GM23338 (cell line): ENCODE results near the gene HCRTR2. TPM values are rescaled to one million over a fixed set of nuclear protein-coding genes. Genes with fewer than 3 reads are reported as not detected.

Source experiments
- ATAC-seq: fragments of 200-7000 bp; cut with Tn5 transposase; 3 replicates; pipeline ENCODE4 v1.9.1; 2020
- DNase-seq: peaks from one replicate; pipeline ENCODE4 v3.0.0-alpha.2; 2015; ENCODE audit warnings: low spot score
- H2AFZ ChIP-seq: fragments of 200-600 bp; sonication (generic); 2 replicates; pipeline ENCODE4 v1.8.0; 2016; ENCODE audit warnings: antibody characterized with exemption, mild to moderate bottlenecking, moderate library complexity
- H3F3A ChIP-seq: fragments of 200-600 bp; sonication (generic); replicated peaks from 2 replicates; pipeline ENCODE4 v1.8.0; 2017; ENCODE audit warnings: antibody characterized with exemption, mixed run types, low read depth
- H3K27ac ChIP-seq: fragments of 200-600 bp; sonication (generic); 2 replicates; pipeline ENCODE4 v1.6.1; 2016; ENCODE audit warnings: low read depth
- H3K27me3 ChIP-seq: fragments of 200-600 bp; sonication (generic); 2 replicates; pipeline ENCODE4 v1.8.0; 2016; ENCODE audit warnings: mild to moderate bottlenecking, mixed run types, moderate library complexity; ENCODE audit not compliant: insufficient read depth
- H3K36me3 ChIP-seq: fragments of 200-600 bp; sonication (generic); 2 replicates; pipeline ENCODE4 v1.8.0; 2016; ENCODE audit warnings: mild to moderate bottlenecking; ENCODE audit not compliant: insufficient read depth
- H3K4me1 ChIP-seq: fragments of 200-600 bp; sonication (generic); 2 replicates; pipeline ENCODE4 v1.8.0; 2016; ENCODE audit warnings: mild to moderate bottlenecking, moderate library complexity; ENCODE audit not compliant: insufficient read depth
- H3K4me2 ChIP-seq: fragments of 200-600 bp; sonication (generic); 2 replicates; pipeline ENCODE4 v1.7.1; 2017; ENCODE audit warnings: mixed run types
- H3K4me3 ChIP-seq: fragments of 200-600 bp; sonication (generic); 2 replicates; pipeline ENCODE4 v1.6.1; 2016; ENCODE audit warnings: mixed run types
- H3K79me2 ChIP-seq: fragments of 200-600 bp; sonication (generic); replicated peaks from 2 replicates; pipeline ENCODE4 v1.8.0; 2017; ENCODE audit warnings: mild to moderate bottlenecking; ENCODE audit not compliant: insufficient read depth
- H3K9me2 ChIP-seq: fragments of 200-600 bp; sonication (generic); 2 replicates; pipeline ENCODE4 v1.8.0; 2017; ENCODE audit not compliant: insufficient read depth
- H4K20me1 ChIP-seq: fragments of 200-600 bp; sonication (generic); replicated peaks from 2 replicates; pipeline ENCODE4 v1.8.0; 2017; ENCODE audit warnings: mild to moderate bottlenecking; ENCODE audit not compliant: insufficient read depth
- H3K27ac Mint-ChIP-seq: 2 replicates; pipeline ENCODE4 v1.8.0; 2020; ENCODE audit warnings: inconsistent platforms, mild to moderate bottlenecking, moderate library complexity, mixed read lengths
- H3K27me3 Mint-ChIP-seq: 3 replicates; pipeline ENCODE4 v1.8.0; 2022; ENCODE audit warnings: low read depth, mild to moderate bottlenecking, moderate library complexity, mixed read lengths, inconsistent platforms; ENCODE audit not compliant: insufficient read depth, poor library complexity
- H3K36me3 Mint-ChIP-seq: 3 replicates; pipeline ENCODE4 v1.8.0; 2021; ENCODE audit warnings: low read depth, mild to moderate bottlenecking, inconsistent platforms, moderate library complexity, mixed read lengths
- H3K4me1 Mint-ChIP-seq: 3 replicates; pipeline ENCODE4 v1.8.0; 2020; ENCODE audit warnings: mild to moderate bottlenecking, inconsistent platforms, mixed read lengths
- H3K4me3 Mint-ChIP-seq: 3 replicates; pipeline ENCODE4 v1.8.0; 2021; ENCODE audit warnings: moderate library complexity, mild to moderate bottlenecking, inconsistent platforms, mixed read lengths
- H3K9me3 Mint-ChIP-seq: 3 replicates; pipeline ENCODE4 v1.8.0; 2020; ENCODE audit warnings: moderate library complexity, mild to moderate bottlenecking, inconsistent platforms, mixed read lengths
- CREB1 ChIP-seq: fragments of 250-450 bp; sonication (Bioruptor Pico); IDR thresholded peaks from 2 replicates; pipeline ENCODE4 v1.5.0; 2020; ENCODE audit warnings: low read depth, mild to moderate bottlenecking, moderate library complexity
- ETS1 ChIP-seq: IDR thresholded peaks from 2 replicates; pipeline ENCODE4 v1.6.1; 2016; ENCODE audit warnings: antibody characterized with exemption
- EZH2 ChIP-seq: fragments of 200-600 bp; sonication (generic); IDR thresholded peaks from one replicate; pipeline ENCODE4 v1.8.0; 2017; ENCODE audit warnings: antibody characterized with exemption, mild to moderate bottlenecking, low read depth; ENCODE audit not compliant: unreplicated experiment
- EZH2phosphoT487 ChIP-seq: fragments of 200-600 bp; sonication (generic); IDR thresholded peaks from one replicate; pipeline ENCODE4 v1.8.1; 2018; ENCODE audit warnings: antibody characterized with exemption; ENCODE audit not compliant: unreplicated experiment
- NANOG ChIP-seq: IDR thresholded peaks from 2 replicates; pipeline ENCODE4 v1.6.1; 2016; ENCODE audit warnings: antibody characterized with exemption, borderline replicate concordance
- POLR2AphosphoS5 ChIP-seq: IDR thresholded peaks from 2 replicates; pipeline ENCODE4 v1.6.1; 2016; ENCODE audit warnings: antibody characterized with exemption, low read depth
- ZNF114 ChIP-seq: fragments of 250-450 bp; sonication (Bioruptor Pico); IDR thresholded peaks from 2 replicates; pipeline ENCODE4 v1.5.0; 2020; ENCODE audit warnings: mild to moderate bottlenecking, moderate library complexity
- ZNF331 ChIP-seq: fragments of 250-450 bp; sonication (Bioruptor Pico); IDR thresholded peaks from 2 replicates; pipeline ENCODE4 v1.5.0; 2020; ENCODE audit warnings: low read depth, mild to moderate bottlenecking, moderate library complexity
- ZNF462 ChIP-seq: fragments of 250-450 bp; sonication (Bioruptor Pico); IDR thresholded peaks from 2 replicates; pipeline ENCODE4 v1.5.0; 2020; ENCODE audit warnings: mild to moderate bottlenecking, moderate library complexity
- polyA plus RNA-seq: library from polyadenylated mRNA; unstranded; fragments of >200 nt; fragmentation: Nextera tagmentation; extraction: Ambion mirVana; gene quantifications from 2 replicates; pipeline ENCODE4 v1.2.1, GENCODE V29; 2016
- total RNA-seq: library from RNA; depleted of rRNA; stranded (reverse); fragments of >200 nt; shearing (Covaris generic); gene quantifications from 2 replicates; pipeline ENCODE4 v1.2.3, GENCODE V29; 2014
- TF ChIP-seq, protein P1 (sequence below), 2 experiments: fragments of 200-600 bp in 1 of 2; sonication (generic) in 1 of 2; conservative IDR thresholded peaks; 2 replicates each; pipeline versions ENCODE4 v1.5.1 to v1.6.1; 2016 to 2017; ENCODE audit warnings: antibody characterized with exemption in 2 of 2, low read depth in 2 of 2, mild to moderate bottlenecking in 2 of 2, moderate library complexity in 1 of 2
- TF ChIP-seq, protein P2 (sequence below): IDR thresholded peaks from one replicate; pipeline ENCODE4 v1.6.1; 2018; ENCODE audit warnings: antibody characterized with exemption; ENCODE audit not compliant: unreplicated experiment

Gene HCRTR2
- total and polyA plus RNA-seq, 2 experiments from 2014 or later = 0.15 TPM; not detected in 1

GRCh38 chr6:55227862-55228261 lies 53.5 kb downstream of the HCRTR2 start (continued):
- TF ChIP-seq EZH2 (no peak), CREB1 (CRISPR knock-in tag) (no peak), NANOG (no peak), ZNF331 (no peak), EZH2phosphoT487 (no peak), POLR2AphosphoS5 (no peak), ZNF114 (no peak), ETS1 (no peak)
- TF ChIP-seq, protein P1, sequence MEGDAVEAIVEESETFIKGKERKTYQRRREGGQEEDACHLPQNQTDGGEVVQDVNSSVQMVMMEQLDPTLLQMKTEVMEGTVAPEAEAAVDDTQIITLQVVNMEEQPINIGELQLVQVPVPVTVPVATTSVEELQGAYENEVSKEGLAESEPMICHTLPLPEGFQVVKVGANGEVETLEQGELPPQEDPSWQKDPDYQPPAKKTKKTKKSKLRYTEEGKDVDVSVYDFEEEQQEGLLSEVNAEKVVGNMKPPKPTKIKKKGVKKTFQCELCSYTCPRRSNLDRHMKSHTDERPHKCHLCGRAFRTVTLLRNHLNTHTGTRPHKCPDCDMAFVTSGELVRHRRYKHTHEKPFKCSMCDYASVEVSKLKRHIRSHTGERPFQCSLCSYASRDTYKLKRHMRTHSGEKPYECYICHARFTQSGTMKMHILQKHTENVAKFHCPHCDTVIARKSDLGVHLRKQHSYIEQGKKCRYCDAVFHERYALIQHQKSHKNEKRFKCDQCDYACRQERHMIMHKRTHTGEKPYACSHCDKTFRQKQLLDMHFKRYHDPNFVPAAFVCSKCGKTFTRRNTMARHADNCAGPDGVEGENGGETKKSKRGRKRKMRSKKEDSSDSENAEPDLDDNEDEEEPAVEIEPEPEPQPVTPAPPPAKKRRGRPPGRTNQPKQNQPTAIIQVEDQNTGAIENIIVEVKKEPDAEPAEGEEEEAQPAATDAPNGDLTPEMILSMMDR (conservative IDR thresholded peaks at IDR 0.05; ENCODE audit: low read depth in 2 of 2) = no peak
- TF ChIP-seq, protein P2, sequence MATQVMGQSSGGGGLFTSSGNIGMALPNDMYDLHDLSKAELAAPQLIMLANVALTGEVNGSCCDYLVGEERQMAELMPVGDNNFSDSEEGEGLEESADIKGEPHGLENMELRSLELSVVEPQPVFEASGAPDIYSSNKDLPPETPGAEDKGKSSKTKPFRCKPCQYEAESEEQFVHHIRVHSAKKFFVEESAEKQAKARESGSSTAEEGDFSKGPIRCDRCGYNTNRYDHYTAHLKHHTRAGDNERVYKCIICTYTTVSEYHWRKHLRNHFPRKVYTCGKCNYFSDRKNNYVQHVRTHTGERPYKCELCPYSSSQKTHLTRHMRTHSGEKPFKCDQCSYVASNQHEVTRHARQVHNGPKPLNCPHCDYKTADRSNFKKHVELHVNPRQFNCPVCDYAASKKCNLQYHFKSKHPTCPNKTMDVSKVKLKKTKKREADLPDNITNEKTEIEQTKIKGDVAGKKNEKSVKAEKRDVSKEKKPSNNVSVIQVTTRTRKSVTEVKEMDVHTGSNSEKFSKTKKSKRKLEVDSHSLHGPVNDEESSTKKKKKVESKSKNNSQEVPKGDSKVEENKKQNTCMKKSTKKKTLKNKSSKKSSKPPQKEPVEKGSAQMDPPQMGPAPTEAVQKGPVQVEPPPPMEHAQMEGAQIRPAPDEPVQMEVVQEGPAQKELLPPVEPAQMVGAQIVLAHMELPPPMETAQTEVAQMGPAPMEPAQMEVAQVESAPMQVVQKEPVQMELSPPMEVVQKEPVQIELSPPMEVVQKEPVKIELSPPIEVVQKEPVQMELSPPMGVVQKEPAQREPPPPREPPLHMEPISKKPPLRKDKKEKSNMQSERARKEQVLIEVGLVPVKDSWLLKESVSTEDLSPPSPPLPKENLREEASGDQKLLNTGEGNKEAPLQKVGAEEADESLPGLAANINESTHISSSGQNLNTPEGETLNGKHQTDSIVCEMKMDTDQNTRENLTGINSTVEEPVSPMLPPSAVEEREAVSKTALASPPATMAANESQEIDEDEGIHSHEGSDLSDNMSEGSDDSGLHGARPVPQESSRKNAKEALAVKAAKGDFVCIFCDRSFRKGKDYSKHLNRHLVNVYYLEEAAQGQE = no peak

- Histone ChIP-seq H3K9me2 (no peaks in the 10 kb centered on the region), H3K4me2 (no peak overlapping the region), H3K27me3 (no peaks in the 10 kb centered on the region), H4K20me1 (no peaks in the 10 kb centered on the region), H2AFZ (no peak overlapping the region), H3K4me3 (no peak overlapping the region), H3K27ac (no peak overlapping the region), H3K4me1 (no peaks in the 10 kb centered on the region; the same call in 1 of the 2 replicates), H3K79me2 (no peaks in the 10 kb centered on the region), H3K36me3 (no peaks in the 10 kb centered on the region), H3F3A (no peaks in the 10 kb centered on the region)
- Mint-ChIP-seq H3K4me3 (no peak overlapping the region), H3K36me3 (no peaks in the 10 kb centered on the region), H3K4me1 (peaks cover 7% of the 10 kb centered on the region; the same call in 2 of the 3 replicates), H3K27ac (no peak overlapping the region), H3K27me3 (no peaks in the 10 kb centered on the region), H3K9me3 (no peaks in the 10 kb centered on the region)
- DNase-seq (no peak), ATAC-seq (no peak)
- no peak for TF ChIP-seq EZH2phosphoT487
- TF ChIP-seq ETS1 = no peak
- no peak for TF ChIP-seq ZNF462 (CRISPR knock-in tag)
These were observed 64.8 kb downstream of the HCRTR2 start for GRCh38 chr6:55239099-55239498.
